ENCODE measurements around the gene RND3. TPM values are rescaled to one million over a fixed set of nuclear protein-coding genes. Genes with fewer than 3 reads are reported as not detected.

Gene RND3
- total RNA-seq, 1 donor from 2014 or later, result 62.1 TPM

- H3K4me3 ChIP-seq, result no peak overlapping the region
Measured at GRCh38 chr2:150477347-150477746, 10.1 kb downstream of the RND3 start.

GRCh38 chr2:150476809-150477302 is 10.6 kb downstream of the RND3 start:
- Histone ChIP-seq H3K4me3 (peak overlapping the region in 1 of 2 donors; percentile 15), H3K4me1 (peaks cover 93% of the 10 kb centered on the region), H3K27ac (peak overlapping the region; percentile 67), H3K36me3 (peaks cover 0 to 10% of the 10 kb centered on the region in 2 donors), H3K27me3 (no peaks in the 10 kb centered on the region), H3K9me3 (no peaks in the 10 kb centered on the region)
- intact Hi-C loops (cut with DNase I), result no loop called here
- no peak for TF ChIP-seq CTCF (IDR thresholded peaks at IDR 0.05)
- no peak for DNase-seq (ENCODE audit: extremely low spot score in 2 of 2)

More at GRCh38 chr2:150477347-150477746, 10.1 kb downstream of the RND3 start:
- Histone ChIP-seq H3K4me1 (peaks cover 95% of the 10 kb centered on the region), H3K27ac (peak overlapping the region; percentile 67), H3K36me3 (peaks cover 0 to 10% of the 10 kb centered on the region in 2 donors), H3K9me3 (no peaks in the 10 kb centered on the region), H3K27me3 (no peaks in the 10 kb centered on the region)
- DNase-seq (ENCODE audit: extremely low spot score in 2 of 2), result no peak
- intact Hi-C loops (cut with DNase I), result no loop called here
- TF ChIP-seq POLR2A (IDR thresholded peaks at IDR 0.05), result no peak
- TF ChIP-seq POLR2AphosphoS5 (IDR thresholded peaks at IDR 0.05; ENCODE audit: insufficient read depth in 1 of 2, low read depth in 1 of 2), result no peak
- no peak for TF ChIP-seq CTCF (IDR thresholded peaks at IDR 0.05)

- peak overlapping the region in 1 of 2 donors; percentile 15 for H3K4me3 ChIP-seq
- peak overlapping the region; percentile 67 for H3K27ac ChIP-seq
- no peaks in the 10 kb centered on the region for H3K9me3 ChIP-seq
- no peaks in the 10 kb centered on the region for H3K27me3 ChIP-seq
- peaks cover 0 to 11% of the 10 kb centered on the region in 2 donors for H3K36me3 ChIP-seq
- TF ChIP-seq POLR2A (IDR thresholded peaks at IDR 0.05) (no peak), POLR2AphosphoS5 (IDR thresholded peaks at IDR 0.05; ENCODE audit: insufficient read depth in 1 of 2, low read depth in 1 of 2) (no peak), CTCF (IDR thresholded peaks at IDR 0.05) (no peak)
- DNase-seq (ENCODE audit: extremely low spot score in 2 of 2), result no peak
- H3K4me1 ChIP-seq, result peaks cover 88% of the 10 kb centered on the region
- intact Hi-C loops (cut with DNase I), result no loop called here
Measured at GRCh38 chr2:150476286-150476685, 11.2 kb downstream of the RND3 start.

GRCh38 chr2:150475479-150476250 is 11.8 kb downstream of the RND3 start:
- DNase-seq (ENCODE audit: extremely low spot score in 2 of 2), result no peak
- Histone ChIP-seq H3K36me3 (peaks cover 0 to 17% of the 10 kb centered on the region in 2 donors), H3K27me3 (no peaks in the 10 kb centered on the region), H3K27ac (peak overlapping the region; percentile 67), H3K9me3 (no peaks in the 10 kb centered on the region), H3K4me1 (peaks cover 81% of the 10 kb centered on the region), H3K4me3 (no peak overlapping the region)
- intact Hi-C loops (cut with DNase I), result no loop called here
- TF ChIP-seq POLR2A (IDR thresholded peaks at IDR 0.05) (no peak), CTCF (IDR thresholded peaks at IDR 0.05) (no peak), POLR2AphosphoS5 (IDR thresholded peaks at IDR 0.05; ENCODE audit: insufficient read depth in 1 of 2, low read depth in 1 of 2) (no peak)

Data from vagina (tissue), 2 donors.